HG02885 (cell line): ENCODE results near the gene SMC5.
A peak's percentile ranks its signal among the peaks of the same experiment; 100 is the strongest.
"Not testable (repeated sequence)": the region's sequence is repeated elsewhere in the genome, so short reads cannot be mapped to it uniquely, and the experiment has no call there.

Source experiments
- ATAC-seq: cut with Tn5 transposase; IDR thresholded peaks from one replicate; pipeline ENCODE4 v1.9.1; 2021; ENCODE audit warnings: mild to moderate bottlenecking; ENCODE audit not compliant: unreplicated experiment, poor library complexity

SMC5 gene

DNA sequence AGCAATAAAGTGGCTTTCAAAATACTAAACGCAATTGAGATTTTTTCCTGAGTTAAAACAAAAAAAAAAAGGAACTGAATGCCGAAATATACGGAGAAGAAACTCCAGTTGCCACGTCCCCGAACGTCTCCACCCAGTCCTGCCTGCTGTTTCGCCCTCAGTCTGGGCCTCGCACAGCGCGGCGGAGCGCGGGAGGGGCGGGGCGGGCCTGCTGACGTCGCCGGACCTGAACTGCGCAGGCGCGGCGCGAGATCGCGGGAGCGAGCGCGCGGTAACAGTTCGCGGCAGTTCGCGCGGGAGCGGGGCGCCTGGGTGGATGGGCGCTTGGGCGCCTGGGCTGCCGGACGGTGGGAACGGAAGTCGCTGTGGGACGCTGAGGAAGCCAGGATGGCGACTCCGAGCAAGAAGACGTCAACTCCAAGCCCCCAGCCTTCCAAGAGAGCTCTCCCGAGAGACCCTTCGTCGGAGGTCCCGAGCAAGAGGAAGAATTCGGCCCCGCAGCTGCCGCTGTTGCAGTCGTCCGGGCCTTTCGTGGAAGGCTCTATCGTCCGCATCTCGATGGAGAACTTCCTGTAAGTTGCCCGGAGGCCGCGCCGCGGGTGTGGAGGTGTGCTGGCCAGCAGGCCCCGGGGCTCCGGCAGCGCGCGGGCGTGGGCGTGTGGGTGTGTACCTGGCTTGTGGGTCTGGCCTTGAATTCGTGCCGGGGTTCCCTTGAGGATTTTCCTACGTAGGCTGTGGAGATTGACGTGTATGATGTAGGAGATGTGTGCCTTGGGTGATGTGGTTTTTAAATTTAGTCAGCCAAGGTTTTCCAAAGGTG is at the start of gene SMC5:
SMC5 (plus strand) TSS at position 287 of the 820 bp plus-strand sequence; CDS start at position 388, 101 bp downstream.
- peak; percentile 79 for ATAC-seq

DNA sequence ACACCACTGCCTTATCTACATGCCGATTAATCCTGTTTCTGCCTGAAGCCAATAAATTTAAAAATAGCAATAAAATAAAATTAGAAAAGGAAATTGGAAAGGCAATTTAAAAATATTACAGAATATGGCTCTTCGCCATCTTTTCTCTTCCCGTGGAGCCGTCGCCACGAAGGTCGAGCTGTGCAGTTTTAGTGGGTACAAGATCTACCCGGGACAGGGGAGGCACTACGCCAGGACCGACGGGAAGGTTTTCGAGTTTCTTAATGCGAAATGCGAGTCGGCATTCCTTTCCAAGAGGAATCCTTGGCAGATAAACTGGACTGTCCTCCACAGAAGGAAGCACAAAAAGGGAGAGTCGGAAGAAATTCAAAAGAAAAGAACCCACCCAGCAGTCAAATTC is 41.7 kb upstream of the SMC5 start:
- no peak for ATAC-seq

DNA sequence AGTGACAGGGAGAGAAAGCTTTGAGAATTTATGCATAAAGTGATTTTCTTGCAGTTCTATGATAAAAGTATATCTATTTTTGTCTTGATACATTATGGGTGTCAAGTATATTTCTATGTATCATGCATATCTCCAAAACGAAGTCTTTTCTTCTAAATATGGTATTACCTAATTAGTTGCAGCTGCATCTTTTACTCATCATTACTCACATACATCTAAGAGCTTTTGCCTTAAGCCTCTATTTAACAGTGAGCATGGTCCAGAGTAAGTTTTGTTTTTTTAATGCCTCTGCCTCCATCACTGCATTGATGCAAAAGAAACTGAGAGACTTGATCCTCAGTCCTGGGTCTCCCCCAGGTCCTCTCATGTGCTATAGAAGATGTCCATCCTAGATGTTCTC is 40.0 kb upstream of the SMC5 start:
- no peak for ATAC-seq

DNA sequence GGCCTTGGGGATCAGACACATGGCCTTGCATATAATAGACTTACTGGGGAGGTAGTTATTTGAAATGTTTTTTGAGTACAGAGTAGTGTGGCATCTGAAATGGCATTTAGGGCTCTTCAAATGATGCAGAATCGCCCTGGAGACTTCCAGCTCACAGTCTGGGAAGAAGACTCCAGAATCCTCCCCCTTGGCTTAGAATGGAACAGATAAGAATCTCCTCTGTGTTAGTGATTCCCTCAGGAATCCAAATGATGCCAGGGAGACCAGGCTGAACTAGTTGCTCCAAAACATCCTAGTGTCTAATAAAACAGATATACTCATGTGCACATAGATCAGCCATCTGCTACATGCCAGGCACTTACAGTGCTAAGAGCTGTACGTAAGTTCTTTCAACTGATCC is 38.6 kb upstream of the SMC5 start:
- no peak for ATAC-seq

DNA sequence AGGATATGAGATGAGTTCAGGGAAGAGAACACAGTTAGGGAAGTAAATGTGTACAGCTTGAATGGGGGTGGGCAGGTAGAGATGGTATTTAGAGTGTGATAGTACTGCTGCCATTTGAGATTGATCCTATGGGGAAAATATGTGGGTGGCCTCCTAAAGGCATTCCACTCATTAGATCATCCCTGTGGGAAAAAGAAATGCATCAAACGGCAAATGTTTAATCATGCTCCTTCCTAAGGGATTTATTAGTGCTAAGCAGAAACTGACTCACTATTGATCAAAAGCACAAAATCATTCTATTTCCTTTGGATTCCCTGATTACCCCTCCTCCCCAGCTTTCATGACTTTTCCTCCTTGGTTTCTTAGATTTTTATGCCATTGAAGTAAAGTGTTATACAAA is 36.4 kb upstream of the SMC5 start:
- ATAC-seq: no peak

DNA sequence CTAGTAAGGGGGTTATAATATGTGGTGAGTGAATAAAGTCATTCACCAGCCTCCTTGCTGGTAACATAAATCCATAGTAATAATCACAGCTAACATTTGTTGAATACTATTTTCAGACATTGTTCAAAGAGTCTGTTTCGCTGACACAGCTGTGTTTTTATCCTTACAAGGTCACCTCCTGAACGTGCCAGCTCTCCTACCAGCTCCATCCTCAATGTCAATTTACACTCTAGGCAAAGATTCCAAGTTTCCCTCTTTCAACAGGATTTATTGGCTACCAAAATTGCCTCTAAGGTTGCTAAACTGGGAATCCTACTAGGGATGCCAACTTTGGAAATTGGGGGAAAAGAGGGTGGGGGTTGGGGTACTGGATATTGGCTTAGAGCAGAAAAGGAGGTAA is 30.7 kb upstream of the SMC5 start:
- ATAC-seq: no peak

DNA sequence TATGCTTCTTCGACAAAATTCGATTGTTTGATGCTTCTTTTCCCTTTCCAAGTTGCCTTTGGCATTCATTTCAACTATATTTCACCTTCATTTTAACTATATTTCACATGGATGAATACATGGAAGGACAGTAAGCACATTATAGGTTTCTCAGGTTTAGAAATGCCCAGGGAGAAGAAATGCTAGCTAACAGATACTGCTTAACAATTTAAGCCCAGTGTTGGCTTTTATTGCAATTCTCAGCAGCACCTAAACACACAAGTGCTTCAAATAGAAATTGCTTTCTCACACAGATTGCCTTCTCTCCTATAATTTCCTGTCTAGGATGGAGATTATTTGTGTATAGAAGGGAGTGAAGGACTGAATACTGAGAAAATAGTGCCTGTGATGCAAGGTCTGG is 30.2 kb upstream of the SMC5 start:
- no peak for ATAC-seq

DNA sequence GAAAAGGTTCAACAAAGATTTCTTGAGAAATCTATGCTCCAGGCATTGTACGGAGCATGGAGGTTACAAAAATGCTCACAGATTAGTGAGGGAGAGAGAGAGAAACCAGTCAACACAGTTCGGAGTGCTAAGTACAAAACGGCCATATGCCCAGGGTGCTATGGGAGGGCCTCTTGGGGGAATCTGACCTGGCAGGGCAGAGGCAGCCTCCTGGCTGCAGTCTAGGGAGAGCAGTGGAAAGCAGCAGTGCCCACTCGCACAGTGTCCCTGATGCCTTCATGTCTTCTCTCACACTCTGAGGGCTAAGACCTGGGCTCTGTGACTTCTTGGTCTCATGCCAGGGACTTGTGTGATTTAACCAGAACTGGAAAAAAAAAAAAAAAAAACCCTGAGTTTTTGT is 29.8 kb upstream of the SMC5 start:
- no peak for ATAC-seq

DNA sequence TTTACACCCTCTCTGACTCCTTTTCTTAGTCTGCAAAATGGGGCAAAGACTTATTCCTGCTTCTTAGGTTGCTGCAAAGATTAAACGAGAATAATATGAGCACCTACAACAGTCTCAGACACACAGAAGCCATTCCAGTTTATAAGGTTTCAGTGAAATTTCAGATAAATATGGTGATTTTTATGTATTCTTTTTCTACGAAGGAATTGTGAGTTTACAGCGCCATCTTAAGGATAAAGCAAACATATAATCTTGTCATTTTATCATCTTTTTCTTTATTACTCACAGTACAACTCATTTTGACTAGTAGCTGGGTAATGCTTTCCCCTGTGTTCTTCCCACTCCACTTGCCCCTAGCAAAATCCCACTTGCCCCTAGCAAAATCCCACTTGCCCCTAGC is 29.2 kb upstream of the SMC5 start:
- ATAC-seq: no peak

DNA sequence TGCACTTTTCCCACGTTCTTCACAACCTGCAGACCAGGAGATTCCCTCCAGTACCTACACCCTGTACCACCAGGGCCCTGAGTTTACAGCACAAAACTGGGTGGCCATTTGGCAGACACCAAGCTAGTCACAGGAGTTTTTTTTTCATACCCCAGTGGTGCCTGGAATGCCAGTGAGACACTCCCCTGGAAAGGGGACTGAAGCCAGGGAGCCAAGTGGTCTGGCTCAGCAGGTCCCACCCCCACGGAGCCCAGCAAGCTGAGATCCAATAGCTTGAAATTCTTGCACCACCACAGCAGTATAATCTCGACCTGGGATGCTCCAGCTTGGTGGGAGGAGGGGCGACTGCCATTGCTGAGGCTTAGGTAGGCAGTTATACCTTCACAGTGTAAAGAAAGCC is 26.3 kb upstream of the SMC5 start:
- ATAC-seq: no peak

DNA sequence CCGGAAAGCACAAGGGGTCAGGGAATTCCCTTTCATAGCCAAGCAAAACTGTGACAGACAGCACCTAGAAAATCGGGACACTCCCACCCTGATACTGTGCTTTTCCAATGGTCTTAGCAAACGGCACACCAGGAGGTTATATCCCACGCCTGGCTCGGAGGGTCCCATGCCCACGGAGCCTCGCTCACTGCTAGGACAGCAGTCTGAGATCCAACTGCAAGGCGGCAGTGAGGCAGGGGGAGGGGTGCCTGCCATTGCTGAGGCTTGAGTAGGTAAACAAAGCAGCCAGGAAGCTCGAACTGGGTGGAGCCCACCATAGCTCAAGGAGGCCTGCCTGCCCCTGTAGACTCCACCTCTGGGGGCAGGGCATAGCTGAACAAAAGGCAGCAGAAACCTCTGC is 24.6 kb upstream of the SMC5 start:
- not testable (repeated sequence) for ATAC-seq

DNA sequence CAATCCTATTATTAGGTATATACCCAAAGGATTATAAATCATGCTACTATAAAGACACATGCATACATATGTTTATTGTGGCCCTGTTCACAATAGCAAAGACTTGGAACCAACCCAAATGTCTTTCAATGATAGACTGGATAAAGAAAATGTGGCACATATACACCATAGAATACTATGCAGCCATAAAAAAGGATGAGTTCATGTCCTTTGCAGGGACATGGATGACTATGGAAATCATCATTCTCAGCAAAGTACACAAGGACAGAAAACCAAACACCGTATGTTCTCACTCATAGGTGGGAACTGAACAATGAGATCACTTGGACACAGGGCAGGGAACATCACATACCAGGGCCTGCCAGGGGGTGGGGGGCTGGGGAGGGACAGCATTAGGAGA is 12.8 kb upstream of the SMC5 start:
- ATAC-seq: not testable (repeated sequence)

DNA sequence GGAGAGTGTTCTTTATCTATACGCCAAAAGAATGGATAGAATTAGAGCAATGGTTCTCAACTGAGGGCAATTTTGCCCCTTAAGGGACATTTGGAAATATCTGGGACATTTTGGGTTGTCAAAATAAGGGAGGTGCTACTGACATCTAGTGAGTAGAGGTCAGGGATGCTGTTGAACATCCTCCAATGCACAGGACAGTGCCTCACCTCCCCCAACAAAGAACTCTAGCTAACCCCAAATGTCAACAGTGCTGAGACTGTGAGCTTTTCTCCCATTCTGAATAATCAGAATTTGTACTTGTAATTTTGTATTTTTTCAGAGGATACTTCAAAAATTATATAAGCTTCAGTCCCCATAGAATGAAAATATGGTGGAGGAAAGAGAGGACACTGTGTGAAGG is 8.6 kb upstream of the SMC5 start:
- no peak for ATAC-seq

DNA sequence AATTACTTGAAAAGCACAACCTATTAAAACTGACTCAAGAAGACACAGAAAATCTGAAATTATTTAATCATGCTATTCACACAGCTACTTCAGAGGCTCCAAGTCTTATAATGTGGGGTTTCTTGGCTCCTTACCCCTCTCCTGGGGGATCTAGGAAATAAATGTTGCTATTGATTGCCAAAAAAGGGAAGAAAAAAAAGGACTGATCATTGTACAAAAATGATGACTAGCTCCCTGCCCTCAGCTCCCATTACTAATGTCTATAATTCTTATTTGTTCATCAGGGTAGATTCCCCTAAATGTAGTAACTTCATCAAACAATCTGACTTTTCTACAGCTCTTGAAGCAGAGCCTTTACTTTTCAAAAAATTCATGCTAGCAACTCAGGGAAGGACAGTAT is 3.3 kb upstream of the SMC5 start:
- ATAC-seq: no peak

DNA sequence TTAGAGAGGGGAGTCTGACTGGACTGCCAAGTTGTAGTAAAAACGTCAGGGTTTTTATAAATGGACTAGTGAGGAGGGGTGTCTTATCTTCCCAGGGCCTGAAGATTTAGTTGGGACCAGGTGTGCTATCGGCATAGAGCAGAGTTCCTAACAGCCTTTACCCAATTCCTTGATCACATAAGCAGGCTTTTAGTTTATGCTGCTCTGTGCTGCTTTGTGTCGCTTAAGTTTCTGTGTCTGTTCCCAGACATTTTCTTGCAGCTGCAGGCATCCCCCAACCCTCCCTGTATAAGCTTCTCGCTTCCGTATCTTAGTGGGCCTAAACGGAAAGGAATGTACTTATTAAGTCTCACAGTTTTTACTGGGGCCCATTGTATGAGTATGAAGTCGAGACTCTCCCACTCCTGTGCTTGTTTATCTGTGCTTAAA is 2.6 kb upstream of the SMC5 start:
- no peak for ATAC-seq

DNA sequence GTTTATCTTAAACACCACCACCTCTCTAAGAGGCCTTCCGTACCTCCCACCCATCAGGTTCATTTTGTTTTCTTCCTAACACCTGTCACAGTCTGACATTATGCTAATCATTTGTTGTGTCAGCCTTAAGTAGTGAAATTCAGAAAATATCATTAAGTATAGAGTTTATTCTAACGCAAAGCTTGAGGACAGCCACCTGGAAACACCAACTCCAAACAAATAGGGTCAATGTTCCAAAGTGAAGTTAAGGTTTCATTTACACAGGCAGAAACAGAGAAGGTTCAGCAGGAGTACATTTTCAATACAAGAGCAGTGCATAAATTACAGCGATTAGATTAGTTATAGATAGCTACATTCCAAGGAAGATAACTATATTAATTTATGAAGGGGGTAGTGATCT is 1.3 kb upstream of the SMC5 start:
- no peak for ATAC-seq

DNA sequence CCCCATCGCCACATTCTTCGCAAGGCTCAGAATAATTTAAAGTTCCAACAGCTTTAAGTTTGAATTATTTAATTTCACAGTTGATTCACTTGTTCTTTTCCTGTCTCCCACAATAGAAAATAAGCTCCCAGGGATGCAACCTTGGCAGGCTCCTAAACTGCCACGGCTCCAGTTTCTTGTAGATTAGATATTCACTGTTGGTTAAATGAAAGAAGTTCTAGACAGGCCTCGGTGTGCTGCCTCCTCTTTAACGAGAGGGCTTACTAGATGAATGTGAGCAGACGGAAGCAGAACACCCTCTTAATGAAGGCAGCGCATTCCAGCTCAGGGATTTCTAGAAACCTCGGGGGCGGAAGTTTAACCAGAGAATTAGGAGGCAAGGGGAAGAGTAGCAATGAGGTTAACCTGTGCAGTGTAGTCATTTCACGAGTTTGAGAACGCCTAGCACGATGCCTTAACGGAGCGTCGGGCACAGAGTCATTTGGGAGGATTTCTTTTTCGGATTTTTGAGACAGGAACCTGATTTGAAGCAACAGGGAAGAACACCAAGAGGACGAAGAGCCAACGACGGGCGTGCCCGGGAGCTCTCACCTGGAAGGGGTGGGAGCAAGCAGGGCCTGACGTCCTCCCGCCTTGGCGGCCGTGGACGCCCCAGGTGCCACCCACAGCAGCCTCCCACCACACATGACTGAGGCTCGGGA is 637 bp upstream of the SMC5 start:
- ATAC-seq: peak; percentile 50

DNA sequence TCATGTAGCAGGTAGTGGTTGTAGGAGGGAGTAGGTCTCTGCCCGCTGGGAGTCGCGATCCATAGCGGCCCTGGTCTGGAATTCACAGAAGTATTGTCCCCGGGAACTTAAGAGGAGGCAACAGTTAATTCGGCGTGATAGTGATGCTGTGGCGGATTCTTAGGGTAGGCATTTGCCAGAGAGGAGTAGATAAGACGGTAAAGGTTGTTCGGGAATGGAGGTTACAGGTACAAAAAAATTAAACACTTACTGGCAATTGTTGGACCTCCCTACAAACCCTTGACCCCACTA is 679 bp downstream of the SMC5 start:
- no peak for ATAC-seq

DNA sequence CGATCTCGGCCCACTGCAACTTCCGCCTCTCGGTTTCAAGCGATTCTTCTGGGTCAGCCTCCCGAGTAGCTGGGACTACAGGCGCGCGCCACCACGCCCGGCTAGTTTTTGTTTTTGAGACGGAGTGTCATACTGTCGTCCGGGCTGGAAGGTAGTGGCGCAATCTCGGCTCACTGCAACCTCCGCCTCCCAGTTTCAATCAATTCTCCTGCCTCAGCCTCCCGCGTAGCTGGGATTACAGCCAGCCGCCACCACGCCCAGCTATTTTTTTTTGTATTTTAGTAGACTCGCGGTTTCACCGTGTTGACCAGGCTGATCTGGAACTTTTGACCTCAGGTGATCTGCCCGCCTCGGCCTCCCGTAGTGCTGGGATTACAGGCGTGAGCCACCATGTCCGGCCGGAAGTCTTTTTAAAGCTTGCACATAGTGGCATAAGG is 1.2 kb downstream of the SMC5 start:
- ATAC-seq: no peak

DNA sequence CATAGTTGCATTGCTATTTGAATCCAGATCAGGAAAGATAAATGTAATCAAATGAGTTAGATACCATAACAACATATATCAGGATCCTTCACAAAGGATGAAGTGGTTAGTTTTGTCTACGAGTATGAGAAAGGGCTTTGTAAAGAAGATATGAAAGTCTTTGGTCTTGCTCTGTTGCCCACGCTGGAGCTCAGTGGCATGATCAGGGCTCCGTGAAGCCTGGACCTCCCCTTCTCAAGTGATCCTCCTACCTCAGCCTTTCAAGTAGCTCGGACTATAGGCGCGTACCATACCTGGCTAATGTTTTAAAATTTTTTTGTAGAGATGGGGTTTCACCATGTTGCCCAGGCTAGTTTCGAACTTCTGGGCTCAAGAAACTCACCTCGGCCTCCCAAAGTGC is 1.8 kb downstream of the SMC5 start:
- peak; percentile 31 for ATAC-seq

DNA sequence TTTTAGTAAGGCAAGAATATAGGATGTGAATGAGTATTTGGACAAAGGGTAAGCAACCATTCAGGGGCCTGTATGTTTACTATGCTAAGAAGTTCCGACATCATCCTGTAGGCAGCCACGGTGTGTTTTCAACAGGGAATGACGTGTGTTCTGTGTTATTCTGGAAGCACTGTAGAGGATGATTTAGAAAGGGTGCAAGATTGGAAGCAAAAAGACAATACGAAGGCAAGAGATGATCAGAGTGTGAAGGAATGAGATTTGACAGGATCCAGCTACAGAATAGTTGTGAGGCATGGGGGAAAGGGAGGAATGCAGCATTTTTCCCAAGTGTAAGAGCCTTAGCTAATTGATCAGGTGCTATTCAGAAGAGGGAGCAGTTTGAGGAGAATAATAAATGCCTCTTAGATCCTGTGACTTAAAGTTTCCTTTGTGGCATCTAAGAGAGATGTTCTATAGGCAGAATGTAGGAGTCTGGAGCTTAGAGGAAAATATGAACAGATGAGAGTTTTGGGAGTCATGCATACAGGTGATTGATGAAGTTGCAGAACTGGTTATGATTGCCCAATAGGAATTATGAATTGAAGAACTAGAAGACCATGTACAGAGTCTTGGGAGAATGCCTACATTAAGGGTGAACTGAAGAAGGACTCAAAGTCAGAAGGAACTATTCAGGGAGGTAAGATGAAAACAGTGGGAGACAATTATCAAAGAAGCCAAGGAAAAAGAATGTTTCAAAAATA is 2.5 kb downstream of the SMC5 start:
- no peak for ATAC-seq
